GM18858 (cell line): ENCODE measurements around the gene HTR1D.

Experiments
- ATAC-seq: cut with Tn5 transposase; IDR thresholded peaks from one replicate; pipeline ENCODE4 v1.9.1; 2021; ENCODE audit not compliant: unreplicated experiment

The HTR1D gene

DNA sequence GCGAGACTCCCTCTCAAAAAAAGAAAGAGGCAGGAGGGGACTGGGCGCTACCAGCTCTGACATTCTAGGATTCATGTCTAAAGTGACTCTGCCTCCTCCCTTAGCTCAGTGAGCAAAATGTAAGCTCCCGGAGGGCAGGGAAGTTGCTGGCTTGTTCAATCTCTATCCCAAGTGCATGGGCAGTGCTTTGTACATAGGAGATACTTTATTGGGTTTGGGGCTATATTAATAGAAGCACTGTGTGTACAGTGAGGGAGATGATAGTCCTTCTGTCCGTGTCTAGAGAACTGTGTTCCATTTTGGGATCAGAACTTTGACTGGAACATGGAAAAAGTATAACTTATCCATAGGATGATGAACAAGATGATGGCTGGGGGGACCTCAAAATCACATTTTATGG lies 31.9 kb downstream of the HTR1D start:
- ATAC-seq = no peak

DNA sequence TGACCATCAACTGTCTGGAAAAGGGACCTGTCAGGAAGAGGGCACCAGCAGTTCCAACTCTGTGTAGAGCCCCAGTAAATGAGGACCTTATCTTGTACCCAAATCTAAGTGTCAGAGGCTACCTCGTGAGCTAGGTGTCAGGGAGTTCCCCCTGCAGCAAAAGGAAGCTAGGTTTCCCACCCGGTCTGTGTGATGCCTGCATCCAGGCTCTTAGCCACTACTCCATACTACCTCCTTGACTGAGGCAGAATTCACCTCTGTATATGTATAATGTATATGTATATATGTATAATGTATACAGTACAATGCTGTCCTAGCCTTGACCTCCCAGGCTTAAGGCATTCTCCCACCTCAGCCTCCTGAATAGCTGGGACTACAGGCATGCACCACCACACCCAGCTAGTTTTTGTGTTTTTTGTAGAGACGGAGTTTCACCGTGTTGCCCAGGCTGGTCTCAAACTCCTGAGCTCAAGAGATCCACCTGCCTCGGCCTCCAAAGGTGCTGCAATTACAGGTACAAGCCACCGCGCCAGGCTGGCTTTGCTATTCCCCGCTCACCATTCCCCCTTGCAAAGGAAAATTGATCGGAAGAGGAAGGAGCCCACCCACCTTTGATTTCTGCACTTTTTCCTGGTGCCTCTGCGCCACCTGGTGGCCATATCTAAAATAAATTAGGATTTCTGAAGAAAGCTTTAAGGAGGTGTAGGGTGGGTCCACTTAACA lies 32.9 kb downstream of the HTR1D start:
- ATAC-seq = no peak

GRCh38 chr1:23179862-23180261 lies 37.4 kb downstream of the HTR1D start:
- ATAC-seq = no peak

GRCh38 chr1:23178950-23179349 lies 38.4 kb downstream of the HTR1D start:
- no peak for ATAC-seq

GRCh38 chr1:23178414-23178813 lies 38.9 kb downstream of the HTR1D start:
- ATAC-seq = no peak

GRCh38 chr1:23177438-23178380 lies 39.6 kb downstream of the HTR1D start:
- no peak for ATAC-seq

DNA sequence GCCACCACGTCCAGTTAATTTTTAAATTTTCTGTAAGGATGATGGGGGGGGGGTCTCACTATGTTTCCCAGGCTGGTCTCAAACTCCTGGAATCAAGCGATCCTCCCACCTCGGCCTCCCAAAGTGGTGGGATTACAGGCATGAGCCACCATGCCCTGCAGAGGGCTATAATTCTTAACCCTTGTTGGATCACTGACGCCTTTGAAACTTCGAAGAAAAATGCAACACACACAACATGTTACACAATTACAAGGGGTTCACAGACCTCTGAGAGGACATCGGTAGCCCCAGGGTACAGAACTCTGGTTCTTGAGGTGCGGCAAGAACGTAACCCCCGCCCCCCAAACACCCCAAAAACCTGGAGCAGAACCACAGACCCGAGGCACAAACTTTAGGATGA lies 40.3 kb downstream of the HTR1D start:
- no peak for ATAC-seq

GRCh38 chr1:23174426-23175110 lies 42.7 kb downstream of the HTR1D start:
- ATAC-seq = no peak

DNA sequence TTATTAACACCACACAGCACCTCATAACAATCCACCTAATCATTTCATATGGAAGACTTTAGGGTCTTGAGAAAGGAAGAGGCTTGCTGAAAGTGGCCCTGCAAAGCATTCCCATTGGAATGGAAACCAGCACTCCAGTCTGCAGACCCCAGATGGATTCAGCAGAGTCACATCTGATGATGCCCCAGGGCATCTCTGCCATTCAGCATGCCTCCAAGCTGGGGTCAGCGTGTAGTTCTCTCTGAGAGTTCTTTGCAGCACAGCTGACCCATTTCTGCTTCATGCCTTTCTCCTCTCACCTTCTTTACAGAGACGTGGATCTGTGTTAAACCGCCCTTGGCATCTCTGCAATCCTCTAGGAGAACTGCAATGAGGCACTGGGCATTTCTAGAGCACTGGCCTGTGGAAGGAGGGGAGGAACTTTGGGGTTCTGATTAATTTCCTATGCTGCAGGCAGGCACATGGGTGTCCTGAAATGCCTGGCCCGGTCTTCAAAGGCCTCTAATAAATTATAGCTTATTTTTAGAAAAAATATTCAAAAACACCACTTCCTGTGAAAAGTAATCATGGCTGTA lies 46.0 kb downstream of the HTR1D start:
- ATAC-seq = no peak

DNA sequence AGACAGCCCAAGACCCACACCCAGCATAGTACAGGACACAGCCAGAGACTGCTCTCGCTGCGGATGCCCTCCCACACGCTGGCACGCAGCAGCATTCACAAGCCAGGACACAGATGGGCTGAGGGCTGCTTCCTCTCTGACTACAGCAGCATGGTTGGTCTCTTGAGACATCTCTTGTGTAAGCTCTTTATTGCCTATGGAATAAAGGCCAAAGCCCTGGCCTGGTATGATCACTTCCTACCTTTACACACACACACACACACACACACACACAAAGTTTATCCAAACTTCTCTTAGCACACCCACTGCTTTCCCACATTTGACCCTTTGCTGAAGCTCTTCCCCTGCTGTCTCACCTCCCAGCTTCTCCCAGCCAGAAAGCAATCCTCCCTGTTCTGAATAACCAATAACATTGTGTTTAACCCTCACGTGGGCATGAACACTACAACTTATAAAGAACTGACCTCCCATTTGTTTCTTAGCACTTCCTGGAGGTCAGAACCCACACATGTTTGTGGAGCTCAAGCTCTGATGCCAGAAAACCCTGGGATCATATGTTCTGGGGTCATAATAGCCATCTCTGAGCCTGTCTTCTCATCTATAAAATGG lies 47.5 kb downstream of the HTR1D start:
- ATAC-seq = no peak

DNA sequence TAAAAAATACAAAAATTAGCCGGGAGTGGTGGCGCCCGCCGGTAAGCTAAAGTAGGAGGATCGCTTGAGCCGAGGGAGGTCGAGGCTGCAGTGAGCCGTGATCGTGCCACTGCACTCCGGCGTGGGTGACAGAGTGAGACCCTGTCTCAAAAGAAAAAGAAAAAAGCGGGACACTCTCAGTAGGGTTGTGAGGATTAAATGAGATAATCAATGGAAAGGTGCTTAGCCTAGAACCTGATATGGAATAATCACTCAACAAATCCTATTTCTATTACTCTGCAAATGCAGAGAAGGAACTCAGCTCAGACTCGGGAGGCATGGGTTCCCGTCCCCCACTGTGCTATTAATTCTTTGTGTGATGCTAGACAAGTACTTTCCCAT lies 48.1 kb downstream of the HTR1D start:
- ATAC-seq = no peak

- no peak for ATAC-seq
Measured at GRCh38 chr1:23168445-23169194, 48.7 kb downstream of the HTR1D start, which contains the start of gene LUZP1. TSS of gene LUZP1 (minus strand) at chr1:23168856.

GRCh38 chr1:23168079-23168444 lies 49.2 kb downstream of the HTR1D start:
- ATAC-seq = no peak

GRCh38 chr1:23167353-23168078 lies 49.8 kb downstream of the HTR1D start:
- no peak for ATAC-seq

DNA sequence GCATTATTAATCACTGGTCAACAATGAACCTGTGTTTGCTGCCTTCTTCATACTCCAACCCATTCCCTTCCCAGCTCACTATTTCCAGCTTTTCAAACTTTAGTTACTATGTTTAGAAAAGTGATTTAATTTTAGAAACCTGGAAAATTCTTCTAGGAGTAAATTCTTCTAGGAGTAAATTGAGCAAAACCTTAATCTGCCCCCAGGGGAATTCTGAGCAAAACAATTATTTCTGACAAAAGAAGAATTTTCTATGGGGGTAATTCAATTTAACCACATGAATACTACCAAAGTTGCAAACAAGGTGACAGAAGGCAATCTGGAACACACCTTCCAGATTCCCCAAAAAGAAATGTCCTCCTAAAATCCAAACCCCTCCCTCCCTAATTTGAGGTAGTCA lies 50.4 kb downstream of the HTR1D start:
- ATAC-seq = no peak

DNA sequence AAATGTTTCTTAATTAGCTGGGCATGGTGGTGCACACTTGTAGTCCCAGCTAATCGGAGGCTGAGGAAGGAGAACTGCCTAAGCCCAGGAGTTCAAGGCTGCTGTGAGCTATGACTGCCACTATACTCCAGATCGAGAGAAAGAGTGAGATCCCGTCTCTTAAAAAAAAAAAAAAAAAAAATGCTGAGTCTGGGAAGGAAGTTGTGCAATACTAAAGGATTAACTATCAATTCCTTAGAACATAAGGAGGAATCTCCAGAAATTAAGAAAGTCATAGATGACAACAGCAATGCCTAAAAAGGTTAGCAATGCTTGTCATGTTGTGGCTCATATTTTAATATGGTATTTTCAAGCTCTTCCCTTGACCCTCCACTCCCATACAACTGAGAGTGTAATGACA lies 53.9 kb downstream of the HTR1D start:
- ATAC-seq = no peak

DNA sequence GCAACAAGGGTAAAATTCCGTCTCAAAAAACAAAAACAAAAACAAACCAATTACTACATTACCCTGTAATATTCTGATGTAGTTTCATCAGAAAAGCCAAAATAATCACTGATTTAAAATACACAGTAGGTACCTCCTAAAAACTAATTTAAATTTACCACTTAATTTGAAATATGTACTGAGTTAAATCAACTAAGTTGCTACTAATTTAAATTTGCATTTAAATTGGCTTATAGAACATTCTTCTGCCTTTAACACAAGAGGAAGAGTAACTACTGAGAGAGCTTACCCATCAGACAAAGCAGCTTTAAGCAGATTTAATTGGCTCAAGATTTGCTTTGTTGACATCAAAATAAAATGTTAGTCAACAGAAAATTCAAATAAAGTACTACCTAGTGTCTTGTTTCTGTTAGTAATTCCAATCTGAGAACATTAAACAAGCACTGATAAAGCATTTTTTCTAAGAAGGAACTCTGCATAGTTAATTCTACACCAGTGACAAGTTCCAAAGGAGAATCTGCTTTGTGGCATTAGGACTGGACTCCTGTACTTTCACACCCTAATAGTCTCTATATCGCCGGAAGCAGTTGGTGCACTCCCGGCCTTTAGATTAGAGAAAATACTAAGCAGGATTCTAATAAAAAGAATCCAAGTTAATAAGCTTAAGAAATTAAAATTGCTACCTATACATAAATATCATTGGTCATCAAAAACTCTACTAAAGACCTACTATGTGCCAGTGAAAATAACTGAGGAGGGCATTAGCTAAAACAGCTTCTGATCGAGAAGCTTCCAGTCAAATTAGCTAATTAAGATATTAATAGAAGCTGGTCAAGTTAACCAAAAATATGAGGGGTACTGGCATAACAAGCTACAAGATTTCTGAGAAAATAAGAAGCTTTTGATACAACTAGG lies 57.1 kb downstream of the HTR1D start:
- ATAC-seq = no peak

DNA sequence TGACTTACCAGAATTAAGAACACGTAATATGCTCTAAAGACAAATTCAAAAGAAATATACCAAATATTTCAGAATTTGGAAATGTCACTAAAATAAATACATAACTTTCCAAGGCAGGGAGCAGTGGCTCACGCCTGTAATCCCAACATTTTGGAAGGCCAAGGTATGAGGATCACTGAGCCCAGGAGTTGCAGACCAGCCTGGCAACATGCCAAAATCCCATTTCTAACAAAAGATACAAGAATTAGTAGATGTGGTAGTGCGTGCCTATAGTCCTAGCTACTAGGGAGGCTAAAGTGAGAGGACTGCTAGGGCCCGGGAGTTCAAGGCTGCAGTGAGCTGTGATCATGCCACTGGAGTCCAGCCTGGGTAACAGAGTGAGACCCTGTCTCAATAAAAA lies 60.4 kb downstream of the HTR1D start:
- no peak for ATAC-seq
